Psoas muscle (tissue), 8 donors: ENCODE data around the gene ESYT1. TPM values are rescaled to one million over a fixed set of nuclear protein-coding genes. Genes with fewer than 3 reads are reported as not detected.
A peak's percentile ranks its signal among the peaks of the same experiment; 100 is the strongest.

ENCODE experiments used
- ATAC-seq, 4 donors: fragments of 200-7000 bp; cut with Tn5 transposase; one replicate each; pipeline ENCODE4 v1.9.1; 2020; ENCODE audit warnings: moderate library complexity in 3 of 4, mild to moderate bottlenecking in 2 of 4
- DNase-seq, 2 donors: peaks; one replicate each; pipeline ENCODE4 v3.0.0-alpha.2; 2020
- H3K27ac ChIP-seq: fragments of 200-600 bp; one replicate; pipeline ENCODE4 v1.8.0; 2022
- H3K27me3 ChIP-seq, 3 donors: fragments of 200-600 bp in 1 of 3; one replicate each; pipeline versions ENCODE4 v1.6.1 to v1.8.0; 2013 to 2022; ENCODE audit warnings: low read length in 2 of 3, mild to moderate bottlenecking in 2 of 3, moderate library complexity in 1 of 3; ENCODE audit not compliant: insufficient read depth in 3 of 3
- H3K36me3 ChIP-seq, 2 donors: fragments of 200-600 bp in 1 of 2; one replicate each; pipeline versions ENCODE4 v1.6.1 to v1.8.0; 2013 to 2022; ENCODE audit warnings: low read depth in 1 of 2, mild to moderate bottlenecking in 1 of 2, moderate library complexity in 1 of 2; ENCODE audit not compliant: insufficient read depth in 1 of 2
- H3K4me1 ChIP-seq: fragments of 200-600 bp; one replicate; pipeline ENCODE4 v1.8.0; 2022
- H3K4me3 ChIP-seq: fragments of 200-600 bp; one replicate; pipeline ENCODE4 v1.8.0; 2022; ENCODE audit warnings: mild to moderate bottlenecking
- H3K9me3 ChIP-seq: fragments of 200-600 bp; one replicate; pipeline ENCODE4 v1.8.0; 2022
- WGBS, 3 donors: extraction: QIAGEN DNeasy Blood & Tissue Kit; methylation state at CpG; one replicate each; pipeline versions ENCODE4 v1.1.6 to v1.1.7; 2013; 5-methylcytosine and 5-hydroxymethylcytosine counted together
- intact Hi-C, 2 donors: fragments of 100-400 bp; cut with DNase I; formaldehyde crosslinking; loops; one replicate each; pipeline versions ENCODE4 v1.11.0 to v1.14.2; 2022
- polyA plus RNA-seq, 3 donors: library from polyadenylated mRNA; stranded (reverse); fragments of 200-250 nt; gene quantifications; one replicate each; pipeline ENCODE4 v1.2.3, GENCODE V29; 2013
- total RNA-seq, 4 donors: library from RNA; stranded (reverse); fragmentation: NEBNext Ultra II Directional in 2 of 4; extraction: Animal tissue kit (Norgen Biotek cat#: 25700) in 2 of 4; gene quantifications; one replicate each; pipeline versions ENCODE4 v1.2.1 to v1.2.4, GENCODE V29; 2021 to 2023
- TF ChIP-seq, protein P1 (sequence below): fragments of 200-600 bp; IDR thresholded peaks from one replicate; pipeline ENCODE4 v1.8.0; 2022; ENCODE audit warnings: antibody characterized with exemption
- donor health status: healthy with polysubstance abuse.
- donor health status: DM: no; HTN: no; CAD: no; lungs with moderate emphysema.
- donor health status: Bipolar disorder and iron deficiency.
- donor health status: healthy.
- donor health status: DM: yes; HTN: yes; CAD: no.
- donor health status: DM: no; HTN: no; CAD: no.
- donor health status: DM: no; HTN: no; CAD: no.
- donor health status: DM: yes; HTN: yes; CAD: no.

ESYT1 gene
- total and polyA plus RNA-seq, 7 donors = 20.2 to 57.4 (median 40.6) TPM

DNA sequence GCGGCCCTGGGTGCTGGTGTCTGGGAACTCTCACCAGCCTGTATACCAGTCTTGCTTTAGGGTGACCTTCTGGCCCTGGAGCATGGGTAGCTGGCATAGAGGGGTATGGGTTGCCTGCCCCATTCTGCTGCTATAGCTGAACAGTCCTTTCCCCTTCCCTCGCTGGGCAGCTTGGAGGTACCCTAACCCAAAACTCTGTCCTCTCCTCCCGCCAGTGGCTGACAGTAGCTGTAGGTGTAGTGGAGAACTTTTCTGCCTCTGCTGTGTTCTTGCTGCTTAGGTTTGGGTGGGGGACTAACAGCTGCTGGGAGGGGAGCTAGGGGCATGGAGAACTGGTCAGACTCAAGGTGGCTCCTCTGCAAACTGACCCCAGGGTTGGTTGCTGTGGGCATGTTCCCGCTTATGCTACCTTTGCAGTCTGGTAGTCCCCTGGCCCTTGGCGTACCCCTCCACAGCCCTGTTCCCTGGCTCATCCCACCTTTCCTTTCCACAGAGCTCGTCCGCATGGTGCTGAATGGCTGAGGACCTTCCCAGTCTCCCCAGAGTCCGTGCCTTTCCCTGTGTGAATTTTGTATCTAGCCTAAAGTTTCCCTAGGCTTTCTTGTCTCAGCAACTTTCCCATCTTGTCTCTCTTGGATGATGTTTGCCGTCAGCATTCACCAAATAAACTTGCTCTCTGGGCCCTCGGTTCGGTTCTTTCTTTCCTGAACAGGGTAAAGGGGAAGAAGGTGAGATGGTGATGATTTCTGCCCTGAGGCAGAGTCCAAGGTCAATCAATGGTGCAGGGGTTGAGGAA lies 33.0 kb downstream of the ESYT1 start:
- 65 to 75% (median 68%) methylated on average over 11 of the region's 11 CpGs for whole genome bisulfite sequencing, 3 donors
- peak overlapping the region; percentile 95 for H3K4me3 ChIP-seq
- intact Hi-C loops = loop anchor here in 1 of 2 donors (2.0 kb wide), 1 partner anchor 28 kb away; the partner anchor contains the start of gene SMARCC2
- TF ChIP-seq, protein P1, sequence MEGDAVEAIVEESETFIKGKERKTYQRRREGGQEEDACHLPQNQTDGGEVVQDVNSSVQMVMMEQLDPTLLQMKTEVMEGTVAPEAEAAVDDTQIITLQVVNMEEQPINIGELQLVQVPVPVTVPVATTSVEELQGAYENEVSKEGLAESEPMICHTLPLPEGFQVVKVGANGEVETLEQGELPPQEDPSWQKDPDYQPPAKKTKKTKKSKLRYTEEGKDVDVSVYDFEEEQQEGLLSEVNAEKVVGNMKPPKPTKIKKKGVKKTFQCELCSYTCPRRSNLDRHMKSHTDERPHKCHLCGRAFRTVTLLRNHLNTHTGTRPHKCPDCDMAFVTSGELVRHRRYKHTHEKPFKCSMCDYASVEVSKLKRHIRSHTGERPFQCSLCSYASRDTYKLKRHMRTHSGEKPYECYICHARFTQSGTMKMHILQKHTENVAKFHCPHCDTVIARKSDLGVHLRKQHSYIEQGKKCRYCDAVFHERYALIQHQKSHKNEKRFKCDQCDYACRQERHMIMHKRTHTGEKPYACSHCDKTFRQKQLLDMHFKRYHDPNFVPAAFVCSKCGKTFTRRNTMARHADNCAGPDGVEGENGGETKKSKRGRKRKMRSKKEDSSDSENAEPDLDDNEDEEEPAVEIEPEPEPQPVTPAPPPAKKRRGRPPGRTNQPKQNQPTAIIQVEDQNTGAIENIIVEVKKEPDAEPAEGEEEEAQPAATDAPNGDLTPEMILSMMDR = no peak
- DNase-seq (no peak), ATAC-seq (no peak)
- no peaks in the 10 kb centered on the region for H3K9me3 ChIP-seq
- H3K4me1 ChIP-seq = peaks cover 27% of the 10 kb centered on the region
- H3K36me3 ChIP-seq = peaks cover 21 to 67% of the 10 kb centered on the region in 2 donors
- peak overlapping the region; percentile 94 for H3K27ac ChIP-seq
- H3K27me3 ChIP-seq = no peaks in the 10 kb centered on the region

DNA sequence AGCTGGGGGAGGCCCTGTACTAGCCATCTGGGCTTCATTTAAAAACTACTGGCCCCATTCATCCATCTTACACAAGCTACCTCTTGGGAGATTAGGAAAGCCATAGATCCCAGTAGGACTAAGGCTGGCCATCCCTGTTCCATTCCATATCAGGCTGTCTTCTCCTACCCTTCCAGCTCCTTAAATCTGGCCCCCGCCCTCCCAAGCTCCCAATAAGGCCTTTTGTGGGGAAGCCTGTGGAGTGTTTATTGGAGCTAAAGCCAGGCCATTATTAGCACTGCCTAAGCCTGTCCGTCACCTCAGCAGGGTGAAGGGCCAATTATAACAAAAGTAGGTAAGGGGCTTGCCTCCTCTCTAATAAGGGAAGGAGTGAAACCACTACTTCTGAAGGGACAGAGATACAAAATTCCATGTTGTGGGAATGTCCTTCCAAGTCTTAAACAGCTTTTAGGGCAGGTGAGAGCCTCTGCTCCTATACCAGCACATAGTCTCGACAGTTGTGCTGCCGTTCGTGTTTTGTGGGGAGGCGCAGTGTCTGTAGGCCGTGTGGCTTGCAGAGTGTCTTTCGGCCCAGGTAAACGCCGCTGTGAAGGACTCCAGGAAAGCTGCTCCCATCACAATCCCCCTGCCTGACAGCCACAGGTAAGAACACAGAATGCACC lies 33.8 kb downstream of the ESYT1 start:
- intact Hi-C loops = loop anchor here in 1 of 2 donors (2.0 kb wide), 1 partner anchor 27 kb away; the partner anchor contains the start of gene SMARCC2
- Histone ChIP-seq H3K4me3 (peak overlapping the region; percentile 95), H3K4me1 (peaks cover 27% of the 10 kb centered on the region), H3K27ac (peak overlapping the region; percentile 94), H3K27me3 (no peaks in the 10 kb centered on the region), H3K9me3 (no peaks in the 10 kb centered on the region), H3K36me3 (peaks cover 21 to 75% of the 10 kb centered on the region in 2 donors)
- TF ChIP-seq, protein P1 = no peak
- ATAC-seq (no peak), DNase-seq (no peak)
- WGBS, 3 donors = 67 to 69% (median 67%) methylated on average over 10 of the region's 10 CpGs

DNA sequence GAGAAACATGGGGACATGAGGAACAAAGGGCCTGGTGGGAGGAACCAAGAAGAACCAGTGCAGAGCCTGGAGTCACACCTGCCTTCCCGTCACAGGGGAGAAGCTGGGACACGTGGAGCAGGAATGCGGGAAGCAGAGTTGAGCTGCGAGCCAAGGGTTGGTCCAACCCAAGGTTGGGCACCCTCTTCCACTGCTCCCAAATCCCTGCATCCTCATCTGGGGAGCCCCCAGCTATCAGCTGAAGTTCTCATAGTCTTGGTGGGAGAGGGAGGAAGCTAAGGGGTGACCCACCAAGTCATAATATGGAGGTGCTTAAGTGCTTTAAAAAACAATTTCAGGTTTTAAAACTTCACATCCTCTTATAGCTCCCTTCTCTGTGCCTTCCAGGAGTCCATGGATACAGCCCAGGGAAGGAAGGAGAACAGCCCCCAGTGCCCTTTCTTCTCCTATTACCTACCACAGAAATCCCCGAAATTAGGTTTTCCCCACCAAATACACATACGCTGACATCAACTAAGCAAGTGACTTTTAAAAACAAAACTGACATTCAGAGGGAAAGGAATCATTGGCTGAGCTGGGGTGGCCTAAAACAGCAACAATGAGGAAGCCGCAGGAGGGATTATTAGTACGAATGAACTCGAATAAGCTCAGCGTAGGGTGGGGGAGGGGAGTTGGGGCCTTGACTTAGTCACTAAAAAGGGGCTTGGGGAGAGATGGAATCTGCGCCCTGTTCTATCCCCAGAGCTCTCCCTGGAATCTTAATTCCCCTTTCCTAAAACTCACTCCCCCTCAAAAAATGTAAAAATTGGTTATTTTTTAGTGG lies 34.6 kb downstream of the ESYT1 start:
- H3K27ac ChIP-seq = peak overlapping the region; percentile 94
- TF ChIP-seq, protein P1 = no peak
- H3K27me3 ChIP-seq = no peaks in the 10 kb centered on the region
- DNase-seq (no peak), ATAC-seq (no peak)
- H3K4me3 ChIP-seq = no peak overlapping the region
- peaks cover 21 to 83% of the 10 kb centered on the region in 2 donors for H3K36me3 ChIP-seq
- no peaks in the 10 kb centered on the region for H3K9me3 ChIP-seq
- WGBS, 3 donors = 50 to 62% (median 52%) methylated on average over 11 of the region's 11 CpGs
- intact Hi-C loops = no loop called here
- H3K4me1 ChIP-seq = peaks cover 23% of the 10 kb centered on the region

DNA sequence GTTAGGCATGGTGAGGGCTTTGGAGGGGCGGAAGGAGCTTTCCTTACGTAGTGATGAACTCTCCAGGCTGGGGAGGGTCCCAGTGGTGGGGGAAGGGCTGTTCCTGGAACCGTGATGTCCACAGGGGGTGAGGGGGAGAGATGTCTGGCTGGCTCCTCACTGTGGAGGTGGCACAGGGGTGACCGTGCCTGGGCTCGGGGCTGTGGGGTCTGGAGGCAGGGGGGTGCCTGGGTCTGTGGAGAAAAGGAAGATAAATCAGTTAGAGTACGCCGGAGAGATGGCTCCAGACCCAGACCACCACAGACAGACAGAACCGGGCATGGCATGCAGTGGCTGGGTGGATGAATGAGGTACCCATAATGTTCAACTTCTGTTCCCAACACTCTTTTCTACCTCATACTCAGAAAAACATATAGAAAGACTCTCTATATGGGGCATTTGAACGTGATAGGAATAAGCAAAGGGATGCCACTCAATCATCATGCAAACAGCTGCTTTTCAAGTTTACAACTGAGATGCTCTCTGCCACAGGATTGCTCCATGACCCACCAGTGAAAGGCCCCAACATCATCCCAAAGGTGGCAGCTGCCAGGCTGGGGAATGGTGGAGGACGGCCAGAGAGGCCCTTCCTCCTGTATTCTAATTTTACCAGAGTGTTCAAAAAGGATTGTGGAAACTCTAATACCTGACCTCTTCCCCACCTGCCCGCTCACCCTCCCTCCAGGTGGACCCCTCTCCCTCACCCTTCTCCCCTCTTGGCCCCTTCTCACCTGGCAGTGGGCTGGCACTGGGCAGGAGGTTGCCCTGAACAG lies 35.7 kb downstream of the ESYT1 start:
- H3K9me3 ChIP-seq = no peaks in the 10 kb centered on the region
- intact Hi-C loops = no loop called here
- peaks cover 23% of the 10 kb centered on the region for H3K4me1 ChIP-seq
- H3K4me3 ChIP-seq = no peak overlapping the region
- DNase-seq (no peak), ATAC-seq (no peak)
- TF ChIP-seq, protein P1 = no peak
- WGBS, 3 donors = 58 to 72% (median 63%) methylated on average over 11 of the region's 11 CpGs
- no peaks in the 10 kb centered on the region for H3K27me3 ChIP-seq
- H3K27ac ChIP-seq = peak overlapping the region; percentile 9
- peaks cover 21 to 92% of the 10 kb centered on the region in 2 donors for H3K36me3 ChIP-seq
